ENCODE data around the gene CLNK. TPM values are rescaled to one million over a fixed set of nuclear protein-coding genes. Genes with fewer than 3 reads are reported as not detected.

CLNK gene
- total RNA-seq, 1 experiment from 2014 or later: not detected

GRCh38 chr4:10599574-10599973 is 85.0 kb downstream of the CLNK start:
- TF ChIP-seq ATF3 (IDR thresholded peaks at IDR 0.05): no peak
- TF ChIP-seq POLR2A (IDR thresholded peaks at IDR 0.05; ENCODE audit: borderline replicate concordance, extremely low read depth, insufficient read depth, insufficient read length): no peak
- no peak for TF ChIP-seq MAX (IDR thresholded peaks at IDR 0.05)
- intact Hi-C loops (cut with micrococcal nuclease): loop anchor here (10.0 kb wide), 1 partner anchor 295 kb away; no protein-coding TSS in a partner anchor
- no peaks in the 10 kb centered on the region for H3K79me2 ChIP-seq (ENCODE audit: insufficient read depth, low read length)

GRCh38 chr4:10598829-10599228 is 85.7 kb downstream of the CLNK start:
- POLR2A ChIA-PET: no interaction called here
- no peak for TF ChIP-seq RAD21 (IDR thresholded peaks at IDR 0.05; ENCODE audit: low read depth)
- no peak for TF ChIP-seq CTCF (IDR thresholded peaks at IDR 0.05 in 2 of 3, conservative IDR thresholded peaks at IDR 0.05 in 1 of 3; ENCODE audit: borderline replicate concordance in 1 of 3, insufficient read depth in 1 of 3, low read depth in 2 of 3, low read length in 2 of 3)
- TF ChIP-seq ELF1 (IDR thresholded peaks at IDR 0.05; ENCODE audit: borderline replicate concordance, low read depth): no peak
- no peak for TF ChIP-seq EZH2phosphoT487 (IDR thresholded peaks at IDR 0.05; ENCODE audit: borderline replicate concordance)
- no peak for TF ChIP-seq FOSL1 (IDR thresholded peaks at IDR 0.05; ENCODE audit: low read depth)
- no peak for TF ChIP-seq SP1 (IDR thresholded peaks at IDR 0.05; ENCODE audit: low read depth)
- TF ChIP-seq ZNF274 (IDR thresholded peaks at IDR 0.05; ENCODE audit: low read depth, low read length): no peak
- TF ChIP-seq SRF (IDR thresholded peaks at IDR 0.05; ENCODE audit: low read depth): no peak
- TF ChIP-seq ZFX (IDR thresholded peaks at IDR 0.05): no peak
- TF ChIP-seq SIN3A (IDR thresholded peaks at IDR 0.05; ENCODE audit: low read depth): no peak
- TF ChIP-seq ATF3 (IDR thresholded peaks at IDR 0.05): no peak
- no peak for TF ChIP-seq REST (IDR thresholded peaks at IDR 0.05; ENCODE audit: low read depth)
- TF ChIP-seq JUND (IDR thresholded peaks at IDR 0.05): no peak
- TF ChIP-seq POLR2AphosphoS5 (IDR thresholded peaks at IDR 0.05; ENCODE audit: low read depth, low read length): no peak

More at GRCh38 chr4:10599574-10599973, 85.0 kb downstream of the CLNK start:
- ChIA-PET POLR2A (interaction anchor here (0.6 kb wide), 1 partner anchor 561 kb away, joined by 3 read pairs; no protein-coding TSS in a partner anchor), CTCF (no interaction called here), RAD21 (ENCODE audit: low non-redundant PET in 1 of 2, low total read pairs in 2 of 2, uncharacterized antibody in 2 of 2, unreplicated experiment in 2 of 2) (no interaction called here)
- H3K4me1 ChIP-seq (ENCODE audit: control insufficient read depth in 1 of 2, insufficient read depth in 2 of 2, low read length in 2 of 2): no peaks in the 10 kb centered on the region
- no peaks in the 10 kb centered on the region for H4K20me1 ChIP-seq (ENCODE audit: insufficient read depth)
- no peak overlapping the region for H3K4me3 ChIP-seq (replicated peaks in 1 of 2; ENCODE audit: low read depth in 1 of 2, low read length in 2 of 2)
- no peak overlapping the region for H3K4me2 ChIP-seq (ENCODE audit: low read length)
- H3K9me2 ChIP-seq (ENCODE audit: insufficient read depth): no peaks in the 10 kb centered on the region
- BruUV-seq (replicated peaks): no TSS peak
- no peak overlapping the region for H3K9ac ChIP-seq (ENCODE audit: low read length)
- H3K27ac ChIP-seq (ENCODE audit: low read depth, low read length): no peak overlapping the region
- no peak for DNase-seq (ENCODE audit: low read depth, low spot score)
- no peaks in the 10 kb centered on the region for H3K9me3 ChIP-seq (ENCODE audit: control insufficient read depth in 1 of 2, insufficient read depth in 1 of 2, low read depth in 1 of 2, low read length in 2 of 2)
- H3K27me3 ChIP-seq (ENCODE audit: insufficient read depth, low read length): no peaks in the 10 kb centered on the region
- H3K36me3 ChIP-seq (ENCODE audit: control insufficient read depth in 1 of 2, insufficient read depth in 2 of 2, low read length in 2 of 2): no peaks in the 10 kb centered on the region
- H2AFZ ChIP-seq (ENCODE audit: low read depth, low read length, poor library complexity, severe bottlenecking): no peak overlapping the region
- no peak for ATAC-seq

More at GRCh38 chr4:10598829-10599228, 85.7 kb downstream of the CLNK start:
- ATAC-seq (no peak), DNase-seq (ENCODE audit: low read depth, low spot score) (no peak)
- RAD21 ChIA-PET (ENCODE audit: low non-redundant PET in 1 of 2, low total read pairs in 2 of 2, uncharacterized antibody in 2 of 2, unreplicated experiment in 2 of 2): no interaction called here
- H2AFZ ChIP-seq (ENCODE audit: low read depth, low read length, poor library complexity, severe bottlenecking): no peak overlapping the region
- no peaks in the 10 kb centered on the region for H4K20me1 ChIP-seq (ENCODE audit: insufficient read depth)
- CTCF ChIA-PET: no interaction called here
- intact Hi-C loops (cut with micrococcal nuclease): loop anchor here (10.0 kb wide), 1 partner anchor 296 kb away; no protein-coding TSS in a partner anchor
- no peaks in the 10 kb centered on the region for H3K9me2 ChIP-seq (ENCODE audit: insufficient read depth)
- no peak overlapping the region for H3K9ac ChIP-seq (ENCODE audit: low read length)
- no peaks in the 10 kb centered on the region for H3K9me3 ChIP-seq (ENCODE audit: control insufficient read depth in 1 of 2, insufficient read depth in 1 of 2, low read depth in 1 of 2, low read length in 2 of 2)
- no peaks in the 10 kb centered on the region for H3K79me2 ChIP-seq (ENCODE audit: insufficient read depth, low read length)
- H3K27me3 ChIP-seq (ENCODE audit: insufficient read depth, low read length): no peaks in the 10 kb centered on the region
- no peak overlapping the region for H3K27ac ChIP-seq (ENCODE audit: low read depth, low read length)
- no peaks in the 10 kb centered on the region for H3K4me1 ChIP-seq (ENCODE audit: control insufficient read depth in 1 of 2, insufficient read depth in 2 of 2, low read length in 2 of 2)
- H3K36me3 ChIP-seq (ENCODE audit: control insufficient read depth in 1 of 2, insufficient read depth in 2 of 2, low read length in 2 of 2): no peaks in the 10 kb centered on the region
- BruUV-seq (replicated peaks): no TSS peak
- H3K4me3 ChIP-seq (replicated peaks in 1 of 2; ENCODE audit: low read depth in 1 of 2, low read length in 2 of 2): no peak overlapping the region
- no peak overlapping the region for H3K4me2 ChIP-seq (ENCODE audit: low read length)

Measured in HCT116 (cell line).